GM12801 (cell line): ENCODE data around the gene RFNG.

Experiments
- TF ChIP-seq, protein P1 (sequence below): IDR thresholded peaks from one replicate; pipeline ENCODE4 v1.5.1; 2011; ENCODE audit warnings: control low read depth; ENCODE audit not compliant: insufficient read length; ENCODE audit errors: extremely low read depth

RFNG gene

DNA sequence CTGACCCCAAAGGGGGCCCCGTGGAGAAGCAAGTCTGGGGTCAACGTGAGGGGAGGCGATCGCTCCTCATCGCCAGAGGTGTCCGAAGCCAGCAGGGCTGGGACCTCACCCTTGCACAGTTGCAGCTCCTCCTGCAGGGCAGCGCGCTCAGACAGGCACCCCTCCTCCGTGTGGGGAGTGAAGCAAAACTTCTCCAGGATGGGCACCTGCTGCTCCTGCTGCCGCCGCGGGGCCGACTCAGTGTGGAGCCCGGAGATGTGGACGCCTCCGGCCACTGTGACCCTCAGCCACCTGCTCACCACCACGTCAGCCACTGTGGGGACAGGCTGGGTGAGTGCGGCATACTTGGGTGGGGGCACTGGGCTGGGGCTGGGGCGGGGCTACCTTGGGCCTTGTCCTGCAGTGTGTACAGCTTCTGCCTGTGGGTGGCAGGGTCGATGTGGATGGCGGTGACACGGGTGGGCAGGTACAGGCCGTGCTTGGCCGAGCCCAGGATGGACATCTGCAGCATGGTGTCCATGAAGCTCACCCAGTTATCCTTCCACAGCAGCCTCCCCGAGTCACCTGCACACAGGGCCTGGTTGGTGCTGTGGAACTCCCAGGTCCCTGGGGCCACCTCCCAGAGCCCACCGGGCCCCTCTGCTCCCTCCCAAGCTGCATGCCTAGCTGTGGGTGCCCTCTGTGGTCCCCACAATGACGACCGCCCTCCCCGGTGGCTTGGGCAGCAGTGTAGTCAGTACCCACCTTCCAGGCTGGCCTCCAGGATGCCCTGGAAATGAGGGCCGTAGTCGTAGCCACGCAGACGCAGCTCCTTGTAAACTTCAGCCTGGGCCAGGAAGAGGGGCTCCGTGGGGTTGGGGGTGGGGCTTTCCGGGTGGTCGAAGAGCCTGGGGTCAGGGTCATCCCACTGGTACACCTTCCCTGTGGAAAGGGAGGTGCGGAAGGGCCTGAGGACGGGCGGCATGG is 35.6 kb upstream of the RFNG start:
- TF ChIP-seq, protein P1, sequence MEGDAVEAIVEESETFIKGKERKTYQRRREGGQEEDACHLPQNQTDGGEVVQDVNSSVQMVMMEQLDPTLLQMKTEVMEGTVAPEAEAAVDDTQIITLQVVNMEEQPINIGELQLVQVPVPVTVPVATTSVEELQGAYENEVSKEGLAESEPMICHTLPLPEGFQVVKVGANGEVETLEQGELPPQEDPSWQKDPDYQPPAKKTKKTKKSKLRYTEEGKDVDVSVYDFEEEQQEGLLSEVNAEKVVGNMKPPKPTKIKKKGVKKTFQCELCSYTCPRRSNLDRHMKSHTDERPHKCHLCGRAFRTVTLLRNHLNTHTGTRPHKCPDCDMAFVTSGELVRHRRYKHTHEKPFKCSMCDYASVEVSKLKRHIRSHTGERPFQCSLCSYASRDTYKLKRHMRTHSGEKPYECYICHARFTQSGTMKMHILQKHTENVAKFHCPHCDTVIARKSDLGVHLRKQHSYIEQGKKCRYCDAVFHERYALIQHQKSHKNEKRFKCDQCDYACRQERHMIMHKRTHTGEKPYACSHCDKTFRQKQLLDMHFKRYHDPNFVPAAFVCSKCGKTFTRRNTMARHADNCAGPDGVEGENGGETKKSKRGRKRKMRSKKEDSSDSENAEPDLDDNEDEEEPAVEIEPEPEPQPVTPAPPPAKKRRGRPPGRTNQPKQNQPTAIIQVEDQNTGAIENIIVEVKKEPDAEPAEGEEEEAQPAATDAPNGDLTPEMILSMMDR = no peak

- TF ChIP-seq, protein P1 = no peak
Observed at GRCh38 chr17:82085931-82086764, 34.5 kb upstream of the RFNG start.

GRCh38 chr17:82085031-82085861 is 33.6 kb upstream of the RFNG start:
- TF ChIP-seq, protein P1 = no peak

DNA sequence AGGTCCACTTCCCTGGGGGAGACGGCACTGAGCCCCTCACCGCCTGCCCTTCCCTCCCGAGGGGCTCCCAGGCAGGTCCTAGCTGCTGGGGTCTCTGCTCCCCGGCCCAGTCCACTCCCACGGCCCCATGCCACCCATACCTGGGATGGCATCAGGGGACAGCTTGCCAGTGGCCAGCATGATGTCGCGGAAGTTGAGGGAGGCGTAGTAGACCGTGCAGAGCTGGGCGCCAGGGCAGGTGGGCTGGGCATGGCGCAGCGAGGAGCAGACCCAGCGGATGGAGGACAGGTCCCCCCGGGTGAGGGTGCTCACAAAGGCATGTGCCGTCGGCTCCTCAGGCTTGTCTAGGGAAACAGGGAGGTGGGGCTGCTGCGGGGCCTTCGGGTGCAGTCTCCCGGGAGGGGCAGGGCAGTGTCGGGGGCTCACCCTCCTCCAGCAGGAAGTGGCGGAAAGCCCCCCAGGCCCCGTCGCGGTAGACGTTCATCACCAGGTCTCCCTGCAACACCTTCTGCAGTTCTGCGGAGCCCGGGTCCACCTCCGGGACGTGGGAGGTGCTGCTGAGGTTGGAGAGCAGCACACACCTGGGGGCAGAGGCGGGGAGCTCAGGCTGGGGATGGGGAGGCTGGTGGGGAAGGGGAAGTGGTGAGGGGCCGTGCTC is 32.9 kb upstream of the RFNG start:
- TF ChIP-seq, protein P1 = no peak

DNA sequence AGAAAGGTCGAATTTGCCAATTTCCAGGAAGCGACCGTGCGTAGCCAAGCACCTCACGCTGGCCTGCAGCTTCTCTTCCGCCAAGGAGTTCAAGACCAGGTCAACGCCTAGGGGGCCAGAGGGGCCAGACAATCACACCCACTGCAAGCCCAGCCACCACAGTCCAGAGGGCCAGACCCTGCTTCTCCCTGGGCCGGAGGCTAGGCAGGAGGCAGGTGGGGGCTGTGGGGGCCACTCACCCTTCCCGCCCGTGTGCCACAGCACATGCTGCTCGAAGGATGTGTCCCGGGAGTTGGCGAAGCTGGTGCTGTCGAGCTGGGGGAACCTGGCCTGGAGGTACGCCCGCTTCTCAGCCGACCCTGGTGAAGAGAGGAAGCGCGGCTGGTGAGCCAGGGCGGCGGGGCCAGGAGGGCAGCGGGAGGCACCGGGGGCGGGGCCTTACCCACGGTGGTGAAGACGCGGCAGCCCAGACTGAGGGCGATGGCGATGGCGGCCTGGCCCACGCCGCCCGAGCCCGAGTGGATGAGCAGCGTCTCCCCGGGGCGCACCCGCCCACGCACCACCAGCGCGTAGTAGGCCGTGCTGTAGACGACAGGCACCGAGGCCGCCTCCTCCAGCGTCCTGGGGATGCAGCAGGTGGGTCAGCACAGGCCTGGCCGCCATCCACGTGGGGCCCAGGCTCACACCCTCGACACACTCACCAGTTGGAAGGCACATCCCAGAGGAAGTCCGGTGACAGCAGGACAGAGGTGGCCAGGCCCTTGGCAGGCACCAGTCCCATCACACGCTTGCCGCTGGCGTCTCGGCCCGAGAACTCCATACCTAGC is 32.1 kb upstream of the RFNG start:
- TF ChIP-seq, protein P1 = no peak

DNA sequence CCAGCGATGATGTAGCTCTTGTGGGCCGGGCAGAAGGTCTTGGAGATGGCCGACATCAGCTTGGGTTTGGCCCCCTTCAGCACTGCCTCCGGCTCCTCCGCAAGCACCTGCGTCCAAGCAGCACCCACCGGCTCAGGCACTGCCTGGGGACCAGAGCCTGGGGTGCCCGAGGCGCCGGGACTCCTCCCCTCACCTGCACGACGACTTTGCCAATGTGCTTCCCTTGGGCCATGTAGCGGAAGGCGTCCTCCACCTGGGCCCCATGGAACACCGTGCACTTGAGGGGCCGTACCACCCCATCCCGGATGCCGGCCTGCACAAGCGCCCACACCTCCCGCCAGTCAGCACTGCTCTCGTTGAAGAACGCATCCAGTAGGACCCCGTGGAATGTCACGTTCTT is 31.4 kb upstream of the RFNG start:
- TF ChIP-seq, protein P1 = no peak
